ENCODE results near the gene FNDC3B. TPM values are rescaled to one million over a fixed set of nuclear protein-coding genes. Genes with fewer than 3 reads are reported as not detected.

The FNDC3B gene
- total RNA-seq, 1 donor from 2014 or later = 204 TPM

DNA sequence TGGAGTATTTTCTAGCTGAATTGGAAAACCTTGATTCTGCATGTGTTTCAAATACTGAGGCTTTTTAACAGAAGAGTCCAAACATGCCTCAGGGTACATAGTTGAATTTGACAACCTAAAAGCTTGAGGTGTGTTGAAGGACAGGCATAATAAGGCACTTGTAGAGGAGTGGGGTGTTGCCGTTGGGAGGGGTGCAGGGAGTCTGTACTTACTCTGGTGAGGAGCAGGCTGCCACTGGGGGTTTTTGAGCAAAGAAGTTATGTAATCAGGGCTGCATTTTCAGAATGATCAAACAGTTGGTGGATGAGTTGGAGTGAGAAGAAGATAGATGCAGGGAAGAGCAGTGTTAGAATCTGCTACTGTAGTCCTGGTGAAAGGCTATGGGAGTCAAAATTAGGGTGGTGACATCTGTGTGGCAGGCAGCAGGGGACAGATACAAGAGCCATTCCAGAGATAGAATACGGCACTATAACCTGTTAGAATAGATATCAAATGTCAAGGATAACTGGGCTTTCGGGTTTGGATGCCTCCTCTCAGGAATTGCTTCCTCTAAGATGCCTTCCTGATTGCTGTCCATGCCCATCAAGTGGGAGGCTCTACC lies 247.3 kb downstream of the FNDC3B start:
- no peak for DNase-seq (ENCODE audit: low spot score)
- H3K4me3 Mint-ChIP-seq (ENCODE audit: unreplicated experiment) = peak overlapping the region; percentile 38
- H3K4me1 Mint-ChIP-seq (ENCODE audit: unreplicated experiment) = peaks cover 62% of the 10 kb centered on the region
- H3K9me3 Mint-ChIP-seq (ENCODE audit: unreplicated experiment) = no peaks in the 10 kb centered on the region
- H3K27me3 Mint-ChIP-seq (ENCODE audit: unreplicated experiment) = peaks cover 9% of the 10 kb centered on the region
- peaks cover 48% of the 10 kb centered on the region for H3K36me3 Mint-ChIP-seq (ENCODE audit: low read depth, unreplicated experiment)
- peak overlapping the region; percentile 74 for H3K27ac Mint-ChIP-seq (ENCODE audit: unreplicated experiment)
- TF ChIP-seq, protein P1, sequence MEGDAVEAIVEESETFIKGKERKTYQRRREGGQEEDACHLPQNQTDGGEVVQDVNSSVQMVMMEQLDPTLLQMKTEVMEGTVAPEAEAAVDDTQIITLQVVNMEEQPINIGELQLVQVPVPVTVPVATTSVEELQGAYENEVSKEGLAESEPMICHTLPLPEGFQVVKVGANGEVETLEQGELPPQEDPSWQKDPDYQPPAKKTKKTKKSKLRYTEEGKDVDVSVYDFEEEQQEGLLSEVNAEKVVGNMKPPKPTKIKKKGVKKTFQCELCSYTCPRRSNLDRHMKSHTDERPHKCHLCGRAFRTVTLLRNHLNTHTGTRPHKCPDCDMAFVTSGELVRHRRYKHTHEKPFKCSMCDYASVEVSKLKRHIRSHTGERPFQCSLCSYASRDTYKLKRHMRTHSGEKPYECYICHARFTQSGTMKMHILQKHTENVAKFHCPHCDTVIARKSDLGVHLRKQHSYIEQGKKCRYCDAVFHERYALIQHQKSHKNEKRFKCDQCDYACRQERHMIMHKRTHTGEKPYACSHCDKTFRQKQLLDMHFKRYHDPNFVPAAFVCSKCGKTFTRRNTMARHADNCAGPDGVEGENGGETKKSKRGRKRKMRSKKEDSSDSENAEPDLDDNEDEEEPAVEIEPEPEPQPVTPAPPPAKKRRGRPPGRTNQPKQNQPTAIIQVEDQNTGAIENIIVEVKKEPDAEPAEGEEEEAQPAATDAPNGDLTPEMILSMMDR (IDR thresholded peaks at IDR 0.05; ENCODE audit: unreplicated experiment) = no peak

GRCh38 chr3:172287937-172288477 lies 248.6 kb downstream of the FNDC3B start:
- TF ChIP-seq, protein P1 (IDR thresholded peaks at IDR 0.05; ENCODE audit: unreplicated experiment) = no peak
- peaks cover 54% of the 10 kb centered on the region for H3K36me3 Mint-ChIP-seq (ENCODE audit: low read depth, unreplicated experiment)
- H3K27me3 Mint-ChIP-seq (ENCODE audit: unreplicated experiment) = peaks cover 13% of the 10 kb centered on the region
- H3K27ac Mint-ChIP-seq (ENCODE audit: unreplicated experiment) = peak overlapping the region; percentile 90
- H3K9me3 Mint-ChIP-seq (ENCODE audit: unreplicated experiment) = no peaks in the 10 kb centered on the region
- H3K4me1 Mint-ChIP-seq (ENCODE audit: unreplicated experiment) = peaks cover 56% of the 10 kb centered on the region
- DNase-seq (ENCODE audit: low spot score) = no peak
- H3K4me3 Mint-ChIP-seq (ENCODE audit: unreplicated experiment) = no peak overlapping the region

- H3K36me3 Mint-ChIP-seq (ENCODE audit: low read depth, unreplicated experiment) = peaks cover 60% of the 10 kb centered on the region
- peaks cover 11% of the 10 kb centered on the region for H3K27me3 Mint-ChIP-seq (ENCODE audit: unreplicated experiment)
- H3K27ac Mint-ChIP-seq (ENCODE audit: unreplicated experiment) = peak overlapping the region; percentile 90
- TF ChIP-seq, protein P1 (IDR thresholded peaks at IDR 0.05; ENCODE audit: unreplicated experiment) = no peak
- H3K9me3 Mint-ChIP-seq (ENCODE audit: unreplicated experiment) = no peaks in the 10 kb centered on the region
- H3K4me3 Mint-ChIP-seq (ENCODE audit: unreplicated experiment) = no peak overlapping the region
- no peak for DNase-seq (ENCODE audit: low spot score)
- H3K4me1 Mint-ChIP-seq (ENCODE audit: unreplicated experiment) = peaks cover 56% of the 10 kb centered on the region
Observed at GRCh38 chr3:172288651-172289050, 249.3 kb downstream of the FNDC3B start.

GRCh38 chr3:172289583-172289982 lies 250.2 kb downstream of the FNDC3B start:
- TF ChIP-seq, protein P1 (IDR thresholded peaks at IDR 0.05; ENCODE audit: unreplicated experiment) = no peak
- Mint-ChIP-seq H3K4me1 (ENCODE audit: unreplicated experiment) (peaks cover 62% of the 10 kb centered on the region), H3K36me3 (ENCODE audit: low read depth, unreplicated experiment) (peaks cover 67% of the 10 kb centered on the region), H3K27me3 (ENCODE audit: unreplicated experiment) (peaks cover 9% of the 10 kb centered on the region), H3K4me3 (ENCODE audit: unreplicated experiment) (peak overlapping the region; percentile 14), H3K27ac (ENCODE audit: unreplicated experiment) (peak overlapping the region; percentile 90), H3K9me3 (ENCODE audit: unreplicated experiment) (no peaks in the 10 kb centered on the region)
- peak; percentile 53 for DNase-seq (ENCODE audit: low spot score)

GRCh38 chr3:172290457-172290856 lies 251.1 kb downstream of the FNDC3B start:
- TF ChIP-seq, protein P1 (IDR thresholded peaks at IDR 0.05; ENCODE audit: unreplicated experiment) = no peak
- Mint-ChIP-seq H3K4me3 (ENCODE audit: unreplicated experiment) (no peak overlapping the region), H3K9me3 (ENCODE audit: unreplicated experiment) (no peaks in the 10 kb centered on the region), H3K36me3 (ENCODE audit: low read depth, unreplicated experiment) (peaks cover 68% of the 10 kb centered on the region), H3K4me1 (ENCODE audit: unreplicated experiment) (peaks cover 64% of the 10 kb centered on the region), H3K27ac (ENCODE audit: unreplicated experiment) (peak overlapping the region; percentile 59), H3K27me3 (ENCODE audit: unreplicated experiment) (peaks cover 11% of the 10 kb centered on the region)
- DNase-seq (ENCODE audit: low spot score) = no peak

Data from endothelial cell (in vitro differentiated cells).